HepG2 (cell line): Measurements from ENCODE around the gene MAPK12. TPM values are rescaled to one million over a fixed set of nuclear protein-coding genes. Genes with fewer than 3 reads are reported as not detected.

Experiments
- ATAC-seq: fragments of 200-7000 bp; cut with Tn5 transposase; 3 replicates; pipeline ENCODE4 v1.9.1; 2020; ENCODE audit warnings: mild to moderate bottlenecking, moderate library complexity
- BruUV-seq: library from RNA; stranded (reverse); fragments of 400-500 nt; replicated peaks from 2 replicates; lab custom pipeline; 2021; lab: Mats Ljungman, UMichigan
- CTCF ChIA-PET: fragments of 300-600 bp; formaldehyde crosslinking; extraction: SDS; loops from one replicate; lab custom pipeline; 2021; ENCODE audit warnings: low total read pairs, inconsistent platforms, low intra/inter-chr PET ratio; lab: Yijun Ruan, JAX
- POLR2A ChIA-PET: fragments of 350-600 bp; sonication (Branson Sonifier 250); formaldehyde crosslinking; loops from one replicate; lab custom pipeline; 2020; ENCODE audit warnings: antibody characterized with exemption, inconsistent platforms; lab: Yijun Ruan, JAX
- DNase-seq: peaks from one replicate; pipeline ENCODE4 v3.0.0-alpha.2; 2015; ENCODE audit warnings: low spot score
- FAIRE-seq: peaks from 3 replicates; lab custom pipeline; 2011; peaks lifted over from hg19 to GRCh38; lab: Jason Lieb, UNC
- H2AFZ ChIP-seq: one replicate; pipeline ENCODE4 v1.6.1; 2011; ENCODE audit warnings: low read length, inconsistent platforms
- H3K27ac ChIP-seq: fragments of 300-600 bp; 3 replicates; pipeline ENCODE4 v1.8.0; 2011; ENCODE audit warnings: mixed run types, mild to moderate bottlenecking, mixed read lengths, low read length, inconsistent platforms; ENCODE audit not compliant: insufficient read depth; ENCODE audit errors: extremely low read length
- H3K27me3 ChIP-seq, 2 experiments: fragments of 200-600 bp in 1 of 2; 2 replicates in 1 of 2; 3 replicates in 1 of 2; pipeline versions ENCODE4 v1.6.0 to v1.8.0; 2011; ENCODE audit warnings: low read length in 2 of 2, mild to moderate bottlenecking in 2 of 2, moderate library complexity in 2 of 2, inconsistent platforms in 1 of 2; ENCODE audit not compliant: insufficient read depth in 2 of 2, control insufficient read depth in 1 of 2
- H3K36me3 ChIP-seq, 2 experiments: fragments of 200-600 bp in 1 of 2; replicated peaks in 1 of 2; 2 replicates in 1 of 2; 3 replicates in 1 of 2; pipeline versions ENCODE4 v1.5.1 to v1.8.0; 2011; ENCODE audit warnings: low read length in 2 of 2, inconsistent platforms in 1 of 2; ENCODE audit not compliant: insufficient read depth in 2 of 2, control insufficient read depth in 1 of 2
- H3K4me1 ChIP-seq: 2 replicates; pipeline ENCODE4 v1.5.1; 2012; ENCODE audit warnings: low read length, inconsistent platforms; ENCODE audit not compliant: insufficient read depth
- H3K4me2 ChIP-seq: 2 replicates; pipeline ENCODE4 v1.6.0; 2011; ENCODE audit warnings: low read depth, low read length, inconsistent platforms
- H3K4me3 ChIP-seq, 3 experiments: fragments of 200-600 bp in 1 of 3; sonication (generic), shearing (Covaris generic) in 1 of 3; replicated peaks in 1 of 3; 2 replicates each; pipeline ENCODE4 v1.5.1; 2011 to 2016; ENCODE audit warnings: low read length in 3 of 3, inconsistent platforms in 2 of 3, low read depth in 2 of 3, mild to moderate bottlenecking in 2 of 3, control low read depth in 1 of 3, mixed read lengths in 1 of 3; ENCODE audit not compliant: insufficient read depth in 1 of 3
- H3K79me2 ChIP-seq: one replicate; pipeline ENCODE4 v1.6.1; 2011; ENCODE audit warnings: low read length, inconsistent platforms; ENCODE audit not compliant: insufficient read depth
- H3K9ac ChIP-seq: 2 replicates; pipeline ENCODE4 v1.6.0; 2011; ENCODE audit warnings: mild to moderate bottlenecking, low read depth, low read length, inconsistent platforms; ENCODE audit not compliant: insufficient read depth
- H3K9me3 ChIP-seq: 2 replicates; pipeline ENCODE4 v1.5.1; 2012; ENCODE audit warnings: mild to moderate bottlenecking, low read length
- H4K20me1 ChIP-seq: 2 replicates; pipeline ENCODE4 v1.6.0; 2011; ENCODE audit warnings: inconsistent platforms, mild to moderate bottlenecking, low read length, moderate library complexity; ENCODE audit not compliant: insufficient read depth
- ARNT ChIP-seq: fragments of 450-650 bp; IDR thresholded peaks from 2 replicates; pipeline ENCODE4 v1.6.1; 2017
- CC2D1A ChIP-seq: sonication (generic); formaldehyde crosslinking; IDR thresholded peaks from 2 replicates; pipeline ENCODE4 v1.8.1; 2023; ENCODE audit warnings: mild to moderate bottlenecking, missing genetic modification reagents
- EHMT2 ChIP-seq: fragments of 200-600 bp; sonication (generic); IDR thresholded peaks from 2 replicates; pipeline ENCODE4 v1.7.0; 2017; ENCODE audit warnings: antibody characterized with exemption, low read depth, low read length, borderline replicate concordance
- PATZ1 ChIP-seq: sonication (generic); formaldehyde crosslinking; IDR thresholded peaks from 2 replicates; pipeline ENCODE4 v1.4.0; 2020; ENCODE audit warnings: missing genetic modification reagents
- PCBP1 ChIP-seq: fragments of 200-400 bp; formaldehyde crosslinking; IDR thresholded peaks from 2 replicates; pipeline ENCODE4 v1.6.1; 2017; ENCODE audit warnings: mild to moderate bottlenecking, low read depth, low read length, borderline replicate concordance
- REST ChIP-seq, 2 experiments: IDR thresholded peaks; 2 replicates each; pipeline ENCODE4 v1.6.1; 2011 to 2012; ENCODE audit warnings: low read length in 2 of 2, borderline replicate concordance in 1 of 2, low read depth in 1 of 2, mild to moderate bottlenecking in 1 of 2, moderate library complexity in 1 of 2
- RXRA ChIP-seq: sonication (generic); formaldehyde crosslinking; IDR thresholded peaks from 2 replicates; pipeline ENCODE4 v1.5.1; 2020; ENCODE audit warnings: missing genetic modification reagents
- SATB2 ChIP-seq: sonication (generic); formaldehyde crosslinking; IDR thresholded peaks from 2 replicates; pipeline ENCODE4 v1.5.0; 2020; ENCODE audit warnings: missing genetic modification reagents
- ZFP36L2 ChIP-seq: sonication (generic); formaldehyde crosslinking; IDR thresholded peaks from 2 replicates; pipeline ENCODE4 v1.4.0; 2020; ENCODE audit warnings: missing genetic modification reagents
- ZNF496 ChIP-seq: sonication (generic); formaldehyde crosslinking; IDR thresholded peaks from 2 replicates; pipeline ENCODE4 v1.8.1; 2023; ENCODE audit warnings: mild to moderate bottlenecking, moderate library complexity, missing genetic modification reagents; ENCODE audit not compliant: insufficient replicate concordance
- ZNF543 ChIP-seq: sonication (generic); formaldehyde crosslinking; IDR thresholded peaks from 2 replicates; pipeline ENCODE4 v1.4.0; 2020; ENCODE audit warnings: mild to moderate bottlenecking, missing genetic modification reagents
- ZNF768 ChIP-seq: sonication (generic); formaldehyde crosslinking; IDR thresholded peaks from 2 replicates; pipeline ENCODE4 v1.4.0; 2020; ENCODE audit warnings: missing genetic modification reagents
- WGBS: methylation state at CpG from one replicate; pipeline ENCODE4 v1.1.6; 2017; ENCODE audit warnings: low lambda C conversion rate; 5-methylcytosine and 5-hydroxymethylcytosine counted together
- in situ Hi-C: cut with HindIII; loops from 2 replicates; pipeline ENCODE4 v1.10.0; 2017; ENCODE audit warnings: low pct_unique_long_range_greater_than_20kb; ENCODE audit not compliant: extremely low pct_ligation_motif_present
- intact Hi-C: fragments of 100-400 bp; cut with micrococcal nuclease; formaldehyde crosslinking; loops from one replicate; pipeline ENCODE4 v1.10.0; 2022; ENCODE audit not compliant: unreplicated experiment
- polyA plus RNA-seq, 8 experiments: library from polyadenylated mRNA; depleted of rRNA in 3 of 8; stranded (reverse) in 7 of 8; unstranded in 1 of 8; fragments of >200 nt; fragmentation: Illumina TruSeq in 4 of 8; extraction: Trizol in 4 of 8; gene quantifications; 2 replicates each; pipeline versions ENCODE4 v1.2.1 to v1.2.3, GENCODE V29; 2011 to 2016; ENCODE audit warnings: low read depth in 4 of 8, missing spikeins in 1 of 8, mixed read lengths in 1 of 8; ENCODE audit not compliant: insufficient read depth in 1 of 8
- total RNA-seq, 5 experiments: library from RNA; depleted of rRNA; stranded (reverse); fragments of >200 nt; fragmentation: Illumina TruSeq; extraction: Trizol; gene quantifications; 2 replicates each; pipeline ENCODE4 v1.2.3, GENCODE V29; 2016; ENCODE audit warnings: low read depth in 1 of 5

MAPK12 gene
- total and polyA plus RNA-seq, 2 of the 13 experiments (the other 11 are each of a cell fraction or from before 2014, with no cell fraction given) = 22.2 to 23.3 TPM

- TF ChIP-seq ZNF543 (CRISPR knock-in tag) (0 out of 2 replicates have a peak, but pooled peaks have one; percentile 26), EHMT2 (no peak), SATB2 (CRISPR knock-in tag) (0 out of 2 replicates have a peak, but pooled peaks have one; percentile 35), CC2D1A (CRISPR knock-in tag) (no peak), PCBP1 (peak; percentile 94)
Measured at GRCh38 chr22:50307890-50308596, 46.6 kb upstream of the MAPK12 start (continued).

GRCh38 chr22:50306753-50307749 lies 45.6 kb upstream of the MAPK12 start, which contains the start of gene PLXNB2:
Gene PLXNB2 (minus strand): TSS chr22:50307646. CDS start chr22:50290584, 17,062 bp downstream.
- no TSS peak for BruUV-seq
- CTCF ChIA-PET = interaction anchor here (1.0 to 1.4 kb wide), 2 partner anchors 30 to 31 kb away, joined by 3 to 4 read pairs; no protein-coding TSS in a partner anchor
- POLR2A ChIA-PET = interaction anchor here (0.6 to 6.7 kb wide), 11 partner anchors 10 to 166 kb away, joined by 3 to 126 read pairs (median 4); partner anchors contain the start of gene MAPK12
- TF ChIP-seq ZNF768 (CRISPR knock-in tag) (no peak), REST (IDR thresholded peaks at IDR 0.05; ENCODE audit: borderline replicate concordance in 1 of 2, low read depth in 1 of 2, low read length in 2 of 2) (no peak), RXRA (CRISPR knock-in tag) (no peak), ZFP36L2 (no peak), ARNT (no peak), PATZ1 (peak; percentile 52), ZNF496 (CRISPR knock-in tag) (no peak)

More at GRCh38 chr22:50306753-50307749, 45.6 kb upstream of the MAPK12 start, which contains the start of gene PLXNB2:
- no peaks in the 10 kb centered on the region for H3K27me3 ChIP-seq
- peak within 1 kb of the TSS; percentile 90 to 95 (median 95) for H3K4me3 ChIP-seq
- WGBS = under 1% methylated on average over 31 of the region's 105 CpGs
- H4K20me1 ChIP-seq = no peaks in the 10 kb centered on the region; the same call in 1 of the 2 replicates
- DNase-seq = peak; percentile 68
- no peaks in the 10 kb centered on the region for H3K9me3 ChIP-seq
- peak within 1 kb of the TSS; percentile 90 for H3K9ac ChIP-seq
- H3K36me3 ChIP-seq = peaks cover 0 to 2% of the 10 kb centered on the region in 2 experiments; a peak in 1 of 5 replicates
- peaks cover 82% of the 10 kb centered on the region for H3K4me1 ChIP-seq
- peak within 1 kb of the TSS; percentile 90 for H3K4me2 ChIP-seq
- H2AFZ ChIP-seq = no peak within 1 kb of the TSS
- no peak for FAIRE-seq
- no peak for ATAC-seq
- peaks cover 47% of the 10 kb centered on the region for H3K79me2 ChIP-seq
- peak within 1 kb of the TSS; percentile 67 for H3K27ac ChIP-seq
- intact Hi-C loops = no loop called here
- in situ Hi-C loops = no loop called here
